Hematopoietic multipotent progenitor cell treated with erythropoietin and hydrocortisone succinate and interleukin-3 and kit ligand, for 8 days (in vitro differentiated cells): Measurements from ENCODE around the gene VPREB3.
A peak's percentile ranks its signal among the peaks of the same experiment; 100 is the strongest.

Experiments
- DNase-seq: peaks from one replicate; pipeline ENCODE4 v3.0.0-alpha.2; 2015

VPREB3 gene, protein sequence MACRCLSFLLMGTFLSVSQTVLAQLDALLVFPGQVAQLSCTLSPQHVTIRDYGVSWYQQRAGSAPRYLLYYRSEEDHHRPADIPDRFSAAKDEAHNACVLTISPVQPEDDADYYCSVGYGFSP

GRCh38 chr22:23754220-23754919, at the start of gene VPREB3:
Gene VPREB3, minus strand, starts transcription at chr22:23754425. Its CDS starts 62 bp downstream, at chr22:23754363.
- DNase-seq, result no peak

- DNase-seq, result no peak
Observed at GRCh38 chr22:23803001-23803819, 49.0 kb upstream of the VPREB3 start.

GRCh38 chr22:23801886-23802377, 47.7 kb upstream of the VPREB3 start:
- DNase-seq, result no peak

DNA sequence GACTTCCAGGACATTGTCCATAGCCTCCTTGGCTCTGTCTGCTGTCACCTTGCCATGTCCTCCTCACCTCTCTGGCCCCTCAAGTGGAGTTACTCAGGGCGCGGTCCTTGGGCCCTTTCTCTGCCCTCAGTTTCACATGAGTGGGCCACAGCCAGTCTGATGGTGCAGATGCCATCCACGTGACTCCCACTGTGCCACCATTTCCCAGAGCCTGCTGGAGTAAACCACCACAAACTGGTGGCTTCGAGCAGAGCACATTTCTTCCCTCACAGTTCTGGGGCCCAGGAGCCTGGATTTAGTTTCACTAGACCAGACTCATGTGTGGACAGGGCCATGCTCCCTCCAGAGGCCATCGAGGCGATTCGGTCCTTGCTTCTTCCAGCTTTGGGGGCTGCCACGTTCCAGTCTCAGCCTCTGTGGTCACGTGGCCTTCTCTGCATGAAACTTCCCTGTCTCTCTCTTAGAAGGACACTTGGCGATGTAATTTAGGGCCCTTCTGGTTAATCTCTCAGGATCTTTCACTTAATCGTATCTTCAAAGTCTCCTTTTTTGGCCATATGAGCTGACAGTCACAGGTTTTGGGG, 47.1 kb upstream of the VPREB3 start:
- no peak for DNase-seq

GRCh38 chr22:23800297-23801237, 46.3 kb upstream of the VPREB3 start:
- DNase-seq, result no peak

- no peak for DNase-seq
Observed at GRCh38 chr22:23796461-23796860, 42.2 kb upstream of the VPREB3 start.

- no peak for DNase-seq
Observed at GRCh38 chr22:23793326-23793725, 39.1 kb upstream of the VPREB3 start.

GRCh38 chr22:23791738-23792645, 37.8 kb upstream of the VPREB3 start:
- DNase-seq, result no peak

DNA sequence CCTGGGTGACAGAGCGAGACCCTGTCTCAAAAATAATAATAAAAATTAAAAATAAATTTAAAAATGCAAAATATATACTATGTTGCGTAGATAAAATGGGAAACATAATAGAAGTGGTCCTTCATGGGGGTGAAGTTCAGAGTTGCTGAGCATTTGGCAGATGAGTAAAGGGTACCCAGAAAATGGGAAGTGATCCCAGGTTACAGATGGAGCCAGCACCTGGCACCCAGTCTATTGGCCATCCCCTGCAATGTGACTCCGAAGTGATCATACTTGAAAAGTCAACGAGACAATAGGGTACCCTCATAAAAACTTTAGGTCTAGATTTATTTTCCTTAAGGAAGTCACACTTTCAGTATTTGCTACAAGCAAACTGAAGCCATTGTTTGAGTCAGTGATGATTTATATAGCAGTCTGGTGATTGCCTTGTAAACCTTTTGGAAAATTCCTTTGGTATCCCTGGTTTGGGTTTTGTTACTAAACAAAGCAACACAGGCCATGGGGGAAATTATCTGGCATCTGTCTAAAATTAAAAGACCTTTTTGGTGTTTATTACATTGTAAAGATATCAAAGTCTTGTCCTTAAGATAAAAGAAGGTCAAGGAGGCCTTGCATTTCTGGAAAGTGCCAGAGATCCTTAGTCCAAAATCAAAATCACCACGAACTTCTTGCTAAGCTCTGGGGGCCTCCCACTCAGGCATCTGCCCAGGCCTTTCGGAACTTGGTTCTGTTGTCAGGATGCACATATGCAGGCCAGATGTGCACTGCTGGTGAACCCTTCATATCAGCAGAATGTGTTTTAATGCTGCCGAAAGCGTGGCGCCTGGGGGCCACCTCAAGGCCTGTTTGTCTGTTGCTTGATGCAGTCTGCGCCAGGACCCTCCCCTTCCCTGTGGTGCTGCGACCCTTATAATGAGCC, 36.9 kb upstream of the VPREB3 start:
- DNase-seq, result no peak

DNA sequence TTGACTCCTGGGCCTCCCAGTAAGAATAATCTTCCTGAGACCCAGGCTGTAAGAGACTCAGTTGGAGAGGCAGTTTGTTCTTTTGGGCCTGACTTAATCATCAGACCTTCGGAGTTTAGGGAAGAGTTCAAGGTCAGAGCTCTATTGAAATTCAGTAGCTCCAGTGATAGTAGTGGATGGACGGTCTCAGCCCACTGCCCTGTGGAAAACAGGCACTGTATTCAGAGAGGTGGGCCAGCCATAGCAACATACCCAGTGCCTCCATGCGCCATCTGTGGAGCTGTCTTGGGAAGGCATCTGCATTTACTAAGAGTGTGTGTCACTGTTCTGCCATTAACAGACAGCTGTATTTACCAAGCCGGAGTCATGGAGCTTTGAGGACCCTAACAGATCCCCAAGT, 35.4 kb upstream of the VPREB3 start:
- DNase-seq, result no peak

- DNase-seq, result no peak
Observed at GRCh38 chr22:23789121-23789520, 34.9 kb upstream of the VPREB3 start.

GRCh38 chr22:23787910-23788309, 33.7 kb upstream of the VPREB3 start:
- no peak for DNase-seq

GRCh38 chr22:23787600-23787896, 33.3 kb upstream of the VPREB3 start:
- DNase-seq, result no peak

DNA sequence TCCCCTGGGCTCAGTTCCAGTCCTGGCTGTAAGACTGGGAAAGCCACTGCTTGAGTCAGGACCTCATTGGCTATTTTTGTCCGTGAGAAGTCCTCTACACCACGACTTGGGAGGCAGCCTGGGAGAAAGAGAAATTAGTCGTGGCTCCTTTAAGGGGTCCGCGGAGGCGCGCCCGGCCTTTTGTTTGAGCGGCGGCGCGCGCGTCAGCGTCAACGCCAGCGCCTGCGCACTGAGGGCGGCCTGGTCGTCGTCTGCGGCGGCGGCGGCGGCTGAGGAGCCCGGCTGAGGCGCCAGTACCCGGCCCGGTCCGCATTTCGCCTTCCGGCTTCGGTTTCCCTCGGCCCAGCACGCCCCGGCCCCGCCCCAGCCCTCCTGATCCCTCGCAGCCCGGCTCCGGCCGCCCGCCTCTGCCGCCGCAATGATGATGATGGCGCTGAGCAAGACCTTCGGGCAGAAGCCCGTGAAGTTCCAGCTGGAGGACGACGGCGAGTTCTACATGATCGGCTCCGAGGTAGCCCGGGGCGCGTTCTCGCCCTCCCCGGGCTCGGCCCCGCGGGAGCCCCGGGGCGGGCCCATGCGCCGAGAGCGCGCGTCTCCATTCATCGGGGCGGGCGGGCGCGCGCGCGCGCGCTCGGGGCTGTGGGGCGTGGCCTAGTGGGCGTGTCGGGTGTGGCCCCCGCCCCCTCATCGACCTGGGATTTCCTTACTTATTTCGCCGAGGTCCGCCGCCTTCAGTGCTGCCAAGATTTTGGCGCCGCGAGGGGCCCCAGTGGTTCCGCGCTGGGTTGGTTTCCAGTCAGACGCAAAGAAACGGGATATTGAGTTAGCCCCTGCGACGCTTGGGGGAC, 32.8 kb upstream of the VPREB3 start, which contains the start of gene SMARCB1:
Gene SMARCB1, plus strand, starts transcription at position 215 of the 848 bp plus-strand sequence. Its CDS starts 204 bp downstream, at position 419.
- peak; percentile 89 for DNase-seq

DNA sequence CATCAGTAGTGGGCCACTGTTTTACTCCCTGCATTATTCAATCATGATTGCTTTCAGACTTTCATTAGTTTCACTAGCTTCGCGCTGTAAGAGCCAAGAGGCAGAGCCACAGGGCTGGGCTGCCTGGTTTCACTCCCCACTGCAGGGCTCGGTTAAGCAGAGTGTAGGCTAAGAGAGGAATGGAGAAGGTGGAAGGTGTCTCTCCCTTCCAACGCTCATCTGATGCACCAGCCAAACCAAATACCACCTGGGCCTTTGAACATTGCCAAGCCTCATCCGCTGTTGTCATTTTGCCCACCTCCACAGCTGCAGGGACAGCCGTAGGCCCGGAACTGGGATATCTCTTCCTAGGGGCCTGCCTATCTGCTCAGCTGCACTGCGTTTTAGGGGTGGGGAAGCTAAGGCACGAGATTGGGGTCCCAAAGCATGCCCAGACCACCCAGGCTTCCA, 32.1 kb upstream of the VPREB3 start:
- no peak for DNase-seq

DNA sequence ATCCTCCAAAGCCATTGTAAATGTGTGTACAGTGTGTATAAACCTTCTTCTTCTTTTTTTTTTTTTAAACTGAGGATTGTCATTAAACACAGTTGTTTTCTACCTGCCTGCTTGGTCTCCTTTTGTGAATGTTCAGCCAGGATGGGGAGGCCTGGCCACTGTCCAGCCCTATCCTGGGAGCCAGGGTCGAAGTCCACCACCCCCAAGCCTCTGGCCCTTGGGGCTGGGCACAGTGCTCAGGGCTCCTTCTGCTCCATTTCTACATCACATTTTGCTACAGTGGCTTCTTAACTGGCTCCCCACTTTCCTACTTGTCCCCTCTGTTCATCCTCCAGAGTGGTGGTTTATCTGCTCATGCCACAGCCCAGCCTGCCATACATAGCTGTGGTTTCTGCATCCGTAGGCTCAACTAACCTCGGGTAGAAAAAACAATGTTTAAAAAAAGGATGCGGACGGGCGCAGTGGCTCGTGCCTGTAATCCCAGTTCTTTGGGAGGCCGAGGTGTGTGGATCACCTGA, 30.0 kb upstream of the VPREB3 start:
- peak; percentile 51 for DNase-seq

GRCh38 chr22:23783265-23784150, 29.3 kb upstream of the VPREB3 start:
- DNase-seq, result no peak

DNA sequence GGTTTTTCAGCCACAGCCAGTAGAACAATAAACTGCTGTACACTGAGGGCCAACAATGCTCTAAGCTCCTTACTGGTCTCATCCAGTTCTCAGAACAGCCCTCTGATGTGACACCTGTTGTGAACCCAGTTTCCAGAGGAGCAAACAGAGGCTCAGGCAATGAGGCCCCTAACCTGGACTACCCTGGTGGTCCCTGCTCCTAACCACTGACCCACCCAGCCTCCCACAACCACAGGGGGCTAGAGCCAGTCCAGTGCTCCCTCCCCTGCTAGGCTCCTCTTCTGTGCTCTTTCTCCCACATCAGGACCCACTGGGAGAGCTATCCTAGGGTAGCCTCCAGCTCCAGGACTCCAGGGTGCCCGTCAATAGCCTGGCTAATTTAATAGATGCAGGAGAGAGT, 28.5 kb upstream of the VPREB3 start:
- DNase-seq, result no peak
